Karpas-422 (cell line): ENCODE data around the gene DLD. TPM values are rescaled to one million over a fixed set of nuclear protein-coding genes. Genes with fewer than 3 reads are reported as not detected.
"Not testable (repeated sequence)": the region's sequence is repeated elsewhere in the genome, so short reads cannot be mapped to it uniquely, and the experiment has no call there.

Experiments
- DNase-seq: peaks from one replicate; pipeline ENCODE4 v3.0.0-alpha.2; 2015
- H2AFZ ChIP-seq: fragments of 200-600 bp; sonication (generic); 2 replicates; pipeline ENCODE4 v1.6.1; 2014; ENCODE audit warnings: antibody characterized with exemption, low read length, mixed read lengths
- H3K27ac ChIP-seq: fragments of 200-600 bp; sonication (generic); 2 replicates; pipeline ENCODE4 v1.5.1; 2014; ENCODE audit warnings: mild to moderate bottlenecking, low read length, moderate library complexity
- H3K27me3 ChIP-seq: fragments of 200-600 bp; sonication (generic); 2 replicates; pipeline ENCODE4 v1.6.1; 2014; ENCODE audit warnings: low read length, mixed read lengths
- H3K36me3 ChIP-seq: fragments of 200-600 bp; sonication (generic); 2 replicates; pipeline ENCODE4 v1.6.1; 2014; ENCODE audit warnings: low read length, mixed read lengths; ENCODE audit not compliant: insufficient read depth
- H3K4me1 ChIP-seq: fragments of 200-600 bp; sonication (generic); 2 replicates; pipeline ENCODE4 v1.6.1; 2014; ENCODE audit warnings: mild to moderate bottlenecking, low read length, mixed read lengths
- H3K4me2 ChIP-seq: fragments of 200-600 bp; sonication (generic); 2 replicates; pipeline ENCODE4 v1.6.1; 2014; ENCODE audit warnings: low read length, low read depth, mild to moderate bottlenecking; ENCODE audit not compliant: poor library complexity, severe bottlenecking
- H3K4me3 ChIP-seq: fragments of 200-600 bp; sonication (generic); 2 replicates; pipeline ENCODE4 v1.5.1; 2014; ENCODE audit warnings: mild to moderate bottlenecking, antibody characterized with exemption, low read length, mixed read lengths
- H3K79me2 ChIP-seq: fragments of 200-600 bp; sonication (generic); 2 replicates; pipeline ENCODE4 v1.6.1; 2014; ENCODE audit warnings: mild to moderate bottlenecking, low read length, mixed read lengths
- H3K9ac ChIP-seq: fragments of 200-600 bp; sonication (generic); 2 replicates; pipeline ENCODE4 v1.6.0; 2014; ENCODE audit warnings: low read length
- H3K9me2 ChIP-seq: fragments of 200-600 bp; sonication (generic), shearing (Covaris generic); replicated peaks from 2 replicates; pipeline ENCODE4 v1.6.0; 2014; ENCODE audit warnings: mild to moderate bottlenecking, low read length, moderate library complexity; ENCODE audit not compliant: insufficient read depth
- H3K9me3 ChIP-seq: fragments of 300-700, 200-600 bp; sonication (generic); 2 replicates; pipeline ENCODE4 v1.6.1; 2014; ENCODE audit warnings: low read length, mixed read lengths
- H4K20me1 ChIP-seq: fragments of 200-600 bp; sonication (generic); 2 replicates; pipeline ENCODE4 v1.6.1; 2014; ENCODE audit warnings: mild to moderate bottlenecking, antibody characterized with exemption, low read length, low read depth; ENCODE audit not compliant: insufficient read depth
- total RNA-seq: library from RNA; depleted of rRNA; stranded (reverse); fragments of >200 nt; shearing (Covaris generic); gene quantifications from 2 replicates; pipeline ENCODE4 v1.2.3, GENCODE V29; 2014; ENCODE audit warnings: low replicate concordance

The DLD gene
- total RNA-seq, 1 experiment from 2014 or later: 103 TPM

DNA sequence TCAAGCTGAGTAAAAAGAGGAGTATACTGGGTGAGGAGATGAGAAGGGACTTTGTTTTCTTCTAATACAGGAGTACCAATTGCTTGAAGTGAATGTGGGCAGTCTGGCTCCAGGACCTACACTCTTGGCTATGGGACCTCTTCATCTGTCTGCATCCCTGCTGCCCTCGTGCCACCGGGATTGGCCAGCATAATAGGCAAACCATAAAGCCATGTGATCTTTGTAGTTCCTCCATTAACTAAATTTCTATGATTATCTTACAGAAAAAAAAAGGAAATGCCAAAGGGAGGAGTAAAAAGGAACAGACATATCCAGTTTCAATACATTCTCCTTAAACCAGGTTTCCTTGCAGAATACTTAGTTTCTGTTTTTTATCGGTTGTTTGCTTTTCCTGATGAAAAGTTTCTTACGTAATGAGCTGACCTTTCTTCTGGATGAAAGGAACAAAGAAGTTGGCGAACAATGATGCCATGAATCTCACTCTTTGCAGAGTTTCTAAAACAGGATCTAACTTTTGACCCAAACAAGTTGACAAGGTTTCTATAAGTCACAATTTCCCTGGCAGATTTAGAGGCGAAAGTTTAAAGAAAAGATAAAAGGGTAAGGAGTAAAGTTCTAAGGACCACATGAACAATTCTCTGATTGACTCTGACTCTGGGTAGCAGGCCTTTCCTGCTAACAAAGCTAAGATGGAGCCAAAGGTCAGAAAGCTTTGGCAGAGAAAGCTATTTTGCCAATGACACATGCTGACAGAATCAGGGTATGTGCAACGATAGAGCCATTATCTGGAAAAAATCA, 57.9 kb downstream of the DLD start:
- no peak overlapping the region for H3K4me2 ChIP-seq
- H3K4me3 ChIP-seq: no peak overlapping the region
- no peaks in the 10 kb centered on the region for H3K27me3 ChIP-seq
- H3K9me3 ChIP-seq: no peaks in the 10 kb centered on the region
- H4K20me1 ChIP-seq: no peaks in the 10 kb centered on the region
- H3K79me2 ChIP-seq: no peaks in the 10 kb centered on the region
- H3K9ac ChIP-seq: no peak overlapping the region
- no peak overlapping the region for H3K27ac ChIP-seq
- no peaks in the 10 kb centered on the region for H3K9me2 ChIP-seq
- H3K4me1 ChIP-seq: no peaks in the 10 kb centered on the region
- H3K36me3 ChIP-seq: no peaks in the 10 kb centered on the region
- no peak for DNase-seq
- no peak overlapping the region for H2AFZ ChIP-seq

GRCh38 chr7:107949443-107949935, 58.5 kb downstream of the DLD start:
- H2AFZ ChIP-seq: no peak overlapping the region
- no peak overlapping the region for H3K27ac ChIP-seq
- no peaks in the 10 kb centered on the region for H3K79me2 ChIP-seq
- H3K36me3 ChIP-seq: no peaks in the 10 kb centered on the region
- no peaks in the 10 kb centered on the region for H4K20me1 ChIP-seq
- H3K4me1 ChIP-seq: no peaks in the 10 kb centered on the region
- no peak overlapping the region for H3K4me2 ChIP-seq
- no peaks in the 10 kb centered on the region for H3K9me2 ChIP-seq
- H3K9ac ChIP-seq: no peak overlapping the region
- DNase-seq: no peak
- no peaks in the 10 kb centered on the region for H3K27me3 ChIP-seq
- no peaks in the 10 kb centered on the region for H3K9me3 ChIP-seq
- H3K4me3 ChIP-seq: no peak overlapping the region

DNA sequence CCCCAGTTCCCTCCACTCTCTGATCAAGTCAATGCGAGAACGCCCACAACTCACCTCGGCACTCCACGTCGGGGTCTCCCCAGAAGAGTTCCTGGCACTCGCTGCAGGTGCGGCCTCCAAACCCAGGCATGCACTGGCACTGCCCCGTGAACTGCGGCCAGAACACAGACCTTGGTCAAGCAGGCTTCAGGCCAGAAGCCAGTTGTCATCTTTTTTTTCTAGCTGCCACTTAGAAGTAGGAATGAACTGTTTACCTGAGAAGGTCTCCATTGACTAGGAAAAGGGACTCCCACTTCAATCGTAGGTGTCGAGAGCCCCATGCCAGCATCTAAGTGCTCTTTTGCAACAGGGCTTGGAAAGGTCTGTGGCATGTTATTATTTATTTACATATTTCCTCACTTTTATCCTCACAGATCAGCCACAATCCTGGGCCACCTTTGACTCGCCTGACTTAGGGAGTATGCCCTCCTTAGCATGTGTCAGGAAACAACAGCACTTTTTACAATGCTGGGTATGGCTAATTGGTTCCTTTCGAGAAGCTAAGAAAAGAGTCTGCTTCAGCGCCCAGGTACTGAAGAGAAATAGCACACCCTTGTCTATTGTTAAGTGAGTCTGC, 60.3 kb downstream of the DLD start:
- Histone ChIP-seq H3K4me2 (no peak overlapping the region), H4K20me1 (no peaks in the 10 kb centered on the region), H2AFZ (no peak overlapping the region), H3K36me3 (no peaks in the 10 kb centered on the region), H3K9me3 (no peaks in the 10 kb centered on the region), H3K4me1 (no peaks in the 10 kb centered on the region), H3K4me3 (no peak overlapping the region), H3K79me2 (no peaks in the 10 kb centered on the region), H3K27me3 (no peaks in the 10 kb centered on the region), H3K9me2 (no peaks in the 10 kb centered on the region), H3K27ac (no peak overlapping the region), H3K9ac (no peak overlapping the region)
- no peak for DNase-seq

DNA sequence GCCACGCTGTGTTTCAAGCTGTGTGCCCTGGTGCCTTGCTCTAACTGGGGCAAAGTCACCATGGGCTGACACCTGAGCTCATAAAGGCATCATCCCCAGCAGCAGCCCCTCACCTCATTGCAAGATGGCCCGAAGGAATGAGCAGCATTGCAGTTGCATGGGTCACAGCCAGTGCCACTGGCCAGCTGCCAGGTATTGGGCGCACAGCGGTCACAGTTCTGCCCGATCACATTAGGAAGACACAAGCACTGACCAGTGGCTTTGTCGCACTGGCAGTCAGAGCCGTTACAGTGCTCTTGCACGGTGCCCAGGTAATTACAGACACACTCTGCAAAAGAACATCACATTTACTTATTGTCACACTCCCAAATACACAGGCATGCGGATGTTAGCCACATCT, 60.9 kb downstream of the DLD start:
- DNase-seq: no peak
- Histone ChIP-seq H3K4me3 (no peak overlapping the region), H3K9me3 (no peaks in the 10 kb centered on the region), H3K9ac (no peak overlapping the region), H3K4me1 (no peaks in the 10 kb centered on the region), H3K36me3 (no peaks in the 10 kb centered on the region), H3K9me2 (no peaks in the 10 kb centered on the region), H3K27ac (no peak overlapping the region), H4K20me1 (no peaks in the 10 kb centered on the region), H2AFZ (no peak overlapping the region), H3K27me3 (no peaks in the 10 kb centered on the region), H3K4me2 (no peak overlapping the region), H3K79me2 (no peaks in the 10 kb centered on the region)

- H3K4me3 ChIP-seq: no peak overlapping the region
- DNase-seq: no peak
- H3K79me2 ChIP-seq: no peaks in the 10 kb centered on the region
- no peak overlapping the region for H3K27ac ChIP-seq
- H3K9me3 ChIP-seq: no peaks in the 10 kb centered on the region
- H2AFZ ChIP-seq: no peak overlapping the region
- H4K20me1 ChIP-seq: no peaks in the 10 kb centered on the region
- H3K36me3 ChIP-seq: no peaks in the 10 kb centered on the region
- no peaks in the 10 kb centered on the region for H3K9me2 ChIP-seq
- no peaks in the 10 kb centered on the region for H3K4me1 ChIP-seq
- no peak overlapping the region for H3K9ac ChIP-seq
- no peak overlapping the region for H3K4me2 ChIP-seq
- H3K27me3 ChIP-seq: no peaks in the 10 kb centered on the region
Observed at GRCh38 chr7:107953265-107953923, 62.4 kb downstream of the DLD start.

DNA sequence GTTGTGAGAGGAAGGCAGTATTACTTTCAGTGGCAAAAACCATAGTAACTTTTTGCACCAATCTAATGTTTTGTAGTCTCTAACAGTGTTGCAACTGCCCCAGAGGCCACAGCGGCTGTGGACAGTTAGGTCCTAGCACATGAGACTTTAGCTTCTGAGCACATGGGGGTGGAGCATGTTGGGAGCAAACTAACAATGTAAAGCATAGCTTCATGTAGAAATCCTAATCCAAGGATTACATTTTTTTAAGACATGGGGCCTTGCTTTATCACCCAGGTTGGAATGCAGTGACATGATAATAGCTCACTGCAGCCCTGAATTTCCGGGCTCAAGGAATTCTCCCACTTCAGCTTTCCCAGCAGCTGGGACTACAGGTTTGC, 62.9 kb downstream of the DLD start:
- no peak overlapping the region for H3K9ac ChIP-seq
- no peak overlapping the region for H3K4me2 ChIP-seq
- H3K4me1 ChIP-seq: no peaks in the 10 kb centered on the region
- no peaks in the 10 kb centered on the region for H3K9me3 ChIP-seq
- no peak for DNase-seq
- H4K20me1 ChIP-seq: no peaks in the 10 kb centered on the region
- no peak overlapping the region for H2AFZ ChIP-seq
- no peak overlapping the region for H3K27ac ChIP-seq
- H3K27me3 ChIP-seq: no peaks in the 10 kb centered on the region
- no peak overlapping the region for H3K4me3 ChIP-seq
- no peaks in the 10 kb centered on the region for H3K79me2 ChIP-seq
- H3K36me3 ChIP-seq: no peaks in the 10 kb centered on the region
- H3K9me2 ChIP-seq: no peaks in the 10 kb centered on the region

DNA sequence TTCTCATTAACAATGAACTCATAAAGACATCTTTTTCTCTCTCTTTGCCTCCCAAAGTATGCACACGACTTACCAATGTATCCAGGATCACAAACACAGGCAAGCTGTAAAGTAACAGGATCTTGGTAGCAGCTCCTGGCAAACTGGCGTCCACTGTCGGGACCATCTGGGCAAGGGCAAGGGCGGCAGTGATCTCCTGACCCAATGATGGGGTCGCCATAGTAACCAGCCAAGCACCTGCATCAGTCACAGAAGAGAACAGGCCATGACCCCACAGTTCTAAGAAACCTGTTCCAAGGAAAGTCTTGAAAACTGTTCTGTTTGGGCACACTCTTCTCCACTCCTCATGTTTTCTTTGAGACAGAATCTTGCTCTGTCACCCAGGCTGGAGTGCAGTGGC, 64.4 kb downstream of the DLD start:
- Histone ChIP-seq H4K20me1 (no peaks in the 10 kb centered on the region), H2AFZ (no peak overlapping the region), H3K9me2 (no peaks in the 10 kb centered on the region), H3K9me3 (no peaks in the 10 kb centered on the region), H3K27ac (no peak overlapping the region), H3K4me3 (no peak overlapping the region), H3K79me2 (no peaks in the 10 kb centered on the region), H3K27me3 (no peaks in the 10 kb centered on the region), H3K9ac (no peak overlapping the region), H3K4me1 (no peaks in the 10 kb centered on the region), H3K4me2 (no peak overlapping the region), H3K36me3 (no peaks in the 10 kb centered on the region)
- DNase-seq: no peak

DNA sequence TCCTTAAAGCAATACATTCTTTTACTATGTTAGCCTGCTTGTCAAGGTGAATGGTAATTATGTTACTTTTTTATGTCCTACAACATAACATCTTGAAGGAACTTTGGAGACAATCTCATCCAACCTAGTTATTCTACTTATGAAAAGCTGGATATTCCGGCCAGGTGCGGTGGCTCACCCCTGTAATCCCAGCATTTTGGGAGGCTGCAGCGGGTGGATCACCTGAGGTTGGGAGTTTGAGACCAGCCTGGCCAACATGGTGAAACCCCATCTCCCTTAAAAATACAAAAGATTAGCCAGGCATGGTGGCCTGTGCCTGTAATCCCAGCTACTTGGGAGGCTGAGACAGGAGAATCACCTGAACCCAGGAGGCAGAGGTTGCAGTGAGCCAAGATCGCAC, 66.0 kb downstream of the DLD start:
- not testable (repeated sequence) for H3K4me1 ChIP-seq, H3K79me2 ChIP-seq, H4K20me1 ChIP-seq, H3K9me3 ChIP-seq, H3K9ac ChIP-seq, H3K4me3 ChIP-seq, H3K36me3 ChIP-seq, DNase-seq, H3K4me2 ChIP-seq, H2AFZ ChIP-seq, H3K27me3 ChIP-seq, H3K27ac ChIP-seq, H3K9me2 ChIP-seq
